Astrocyte (in vitro differentiated cells and primary cell): ENCODE data around the gene PTPRT. TPM values are rescaled to one million over a fixed set of nuclear protein-coding genes. Genes with fewer than 3 reads are reported as not detected.

Source experiments
- DNase-seq: peaks from one replicate; pipeline ENCODE4 v3.0.0-alpha.2; 2010; ENCODE audit warnings: low read depth
- FAIRE-seq: peaks from 2 replicates; lab custom pipeline; 2011; peaks lifted over from hg19 to GRCh38; lab: Jason Lieb, UNC
- H2AFZ ChIP-seq: 2 replicates; pipeline ENCODE4 v1.6.0; 2012; ENCODE audit warnings: low read depth, low read length, inconsistent platforms
- H3K27ac ChIP-seq: 2 replicates; pipeline ENCODE4 v1.5.1; 2011; ENCODE audit warnings: low read depth, low read length, inconsistent platforms
- H3K27me3 ChIP-seq: 2 replicates; pipeline ENCODE4 v1.6.0; 2011; ENCODE audit warnings: low read length, inconsistent platforms; ENCODE audit not compliant: insufficient read depth
- H3K36me3 ChIP-seq: 2 replicates; pipeline ENCODE4 v1.5.1; 2011; ENCODE audit warnings: low read length, inconsistent platforms; ENCODE audit not compliant: insufficient read depth
- H3K4me1 ChIP-seq: 2 replicates; pipeline ENCODE4 v1.5.1; 2011; ENCODE audit warnings: low read length, inconsistent platforms; ENCODE audit not compliant: insufficient read depth
- H3K4me2 ChIP-seq: 2 replicates; pipeline ENCODE4 v1.6.0; 2012; ENCODE audit warnings: low read length, inconsistent platforms
- H3K4me3 ChIP-seq: 2 replicates; pipeline ENCODE4 v1.5.1; 2011; ENCODE audit warnings: low read depth, mild to moderate bottlenecking, low read length, inconsistent platforms; ENCODE audit not compliant: insufficient read depth
- H3K79me2 ChIP-seq: 2 replicates; pipeline ENCODE4 v1.6.0; 2012; ENCODE audit warnings: mild to moderate bottlenecking, low read length, inconsistent platforms; ENCODE audit not compliant: insufficient read depth
- H3K9ac ChIP-seq: 2 replicates; pipeline ENCODE4 v1.6.0; 2012; ENCODE audit warnings: mild to moderate bottlenecking, low read length, inconsistent platforms
- H3K9me3 ChIP-seq: 2 replicates; pipeline ENCODE4 v1.5.1; 2012; ENCODE audit warnings: low read depth, mild to moderate bottlenecking, low read length, inconsistent platforms; ENCODE audit not compliant: insufficient read depth
- H4K20me1 ChIP-seq: 2 replicates; pipeline ENCODE4 v1.6.0; 2012; ENCODE audit warnings: low read length, inconsistent platforms; ENCODE audit not compliant: insufficient read depth
- H3K27ac Mint-ChIP-seq: one replicate; pipeline ENCODE4 v1.8.0; 2021; ENCODE audit warnings: mild to moderate bottlenecking, mixed read lengths; ENCODE audit not compliant: unreplicated experiment
- H3K27me3 Mint-ChIP-seq: one replicate; pipeline ENCODE4 v1.8.0; 2021; ENCODE audit warnings: low read depth, mixed read lengths; ENCODE audit not compliant: unreplicated experiment
- H3K36me3 Mint-ChIP-seq: one replicate; pipeline ENCODE4 v1.8.0; 2021; ENCODE audit warnings: low read depth, mixed read lengths; ENCODE audit not compliant: unreplicated experiment
- H3K4me1 Mint-ChIP-seq: one replicate; pipeline ENCODE4 v1.8.0; 2021; ENCODE audit warnings: low read depth, mixed read lengths; ENCODE audit not compliant: unreplicated experiment
- H3K4me3 Mint-ChIP-seq: one replicate; pipeline ENCODE4 v1.8.0; 2021; ENCODE audit warnings: mild to moderate bottlenecking, moderate library complexity, mixed read lengths; ENCODE audit not compliant: unreplicated experiment
- H3K9me3 Mint-ChIP-seq: one replicate; pipeline ENCODE4 v1.8.0; 2021; ENCODE audit warnings: mild to moderate bottlenecking, mixed read lengths; ENCODE audit not compliant: unreplicated experiment
- CTCF ChIP-seq: IDR thresholded peaks from 2 replicates; pipeline ENCODE4 v1.5.1; 2011; ENCODE audit warnings: low read depth, mild to moderate bottlenecking, inconsistent platforms, low read length, moderate library complexity; ENCODE audit not compliant: insufficient read depth
- EZH2 ChIP-seq: IDR thresholded peaks from 2 replicates; pipeline ENCODE4 v1.6.1; 2012; ENCODE audit warnings: mild to moderate bottlenecking, low read length, inconsistent platforms; ENCODE audit not compliant: insufficient read depth
- total RNA-seq: library from RNA; stranded (reverse); gene quantifications from 2 replicates; pipeline ENCODE4 v1.2.1, GENCODE V29; 2021

The PTPRT gene
- total RNA-seq, 1 donor from 2014 or later: 0.25 TPM

GRCh38 chr20:42155586-42155985, 1034.1 kb downstream of the PTPRT start:
- Histone ChIP-seq H3K27me3 (no peaks in the 10 kb centered on the region), H3K27ac (no peak overlapping the region), H3K4me2 (no peak overlapping the region), H4K20me1 (no peaks in the 10 kb centered on the region), H3K9me3 (peaks cover 7% of the 10 kb centered on the region), H3K4me1 (no peaks in the 10 kb centered on the region), H2AFZ (no peak overlapping the region), H3K79me2 (no peaks in the 10 kb centered on the region), H3K36me3 (no peaks in the 10 kb centered on the region), H3K4me3 (no peak overlapping the region), H3K9ac (no peak overlapping the region)
- TF ChIP-seq EZH2: no peak
- no peak for TF ChIP-seq CTCF
- Mint-ChIP-seq H3K9me3 (peaks cover 9% of the 10 kb centered on the region), H3K4me3 (no peak overlapping the region), H3K27ac (no peak overlapping the region), H3K36me3 (no peaks in the 10 kb centered on the region), H3K4me1 (no peaks in the 10 kb centered on the region), H3K27me3 (no peaks in the 10 kb centered on the region)
- DNase-seq (no peak), FAIRE-seq (no peak)

GRCh38 chr20:42152575-42152974, 1037.1 kb downstream of the PTPRT start:
- Mint-ChIP-seq H3K27me3 (no peaks in the 10 kb centered on the region), H3K27ac (no peak overlapping the region), H3K4me1 (no peaks in the 10 kb centered on the region), H3K36me3 (no peaks in the 10 kb centered on the region), H3K4me3 (no peak overlapping the region), H3K9me3 (peaks cover 16% of the 10 kb centered on the region)
- H3K4me3 ChIP-seq: no peak overlapping the region
- H4K20me1 ChIP-seq: no peaks in the 10 kb centered on the region
- H3K27ac ChIP-seq: no peak overlapping the region
- H3K9me3 ChIP-seq: peaks cover 7% of the 10 kb centered on the region
- no peaks in the 10 kb centered on the region for H3K79me2 ChIP-seq
- H3K27me3 ChIP-seq: no peaks in the 10 kb centered on the region
- no peak for FAIRE-seq
- no peak overlapping the region for H3K9ac ChIP-seq
- no peak overlapping the region for H2AFZ ChIP-seq
- DNase-seq: no peak
- no peaks in the 10 kb centered on the region for H3K4me1 ChIP-seq
- H3K4me2 ChIP-seq: no peak overlapping the region
- H3K36me3 ChIP-seq: no peaks in the 10 kb centered on the region
- TF ChIP-seq CTCF: no peak
- TF ChIP-seq EZH2: no peak

GRCh38 chr20:42150230-42150629, 1039.5 kb downstream of the PTPRT start:
- H3K27me3 ChIP-seq: no peaks in the 10 kb centered on the region
- DNase-seq (no peak), FAIRE-seq (no peak)
- no peak overlapping the region for H3K4me2 ChIP-seq
- H3K4me1 ChIP-seq: no peaks in the 10 kb centered on the region
- H3K4me3 Mint-ChIP-seq: no peak overlapping the region
- H3K27ac Mint-ChIP-seq: no peak overlapping the region
- H3K9me3 ChIP-seq: peaks cover 3% of the 10 kb centered on the region
- no peaks in the 10 kb centered on the region for H3K36me3 ChIP-seq
- TF ChIP-seq CTCF (no peak), EZH2 (no peak)
- H3K9ac ChIP-seq: no peak overlapping the region
- H2AFZ ChIP-seq: no peak overlapping the region
- no peak overlapping the region for H3K4me3 ChIP-seq
- H3K79me2 ChIP-seq: no peaks in the 10 kb centered on the region
- H3K4me1 Mint-ChIP-seq: no peaks in the 10 kb centered on the region
- no peaks in the 10 kb centered on the region for H3K36me3 Mint-ChIP-seq
- peaks cover 6% of the 10 kb centered on the region for H3K9me3 Mint-ChIP-seq
- no peaks in the 10 kb centered on the region for H3K27me3 Mint-ChIP-seq
- no peaks in the 10 kb centered on the region for H4K20me1 ChIP-seq
- H3K27ac ChIP-seq: no peak overlapping the region
